HEK293T (cell line): ENCODE measurements around the gene COX6B2.
A peak's percentile ranks its signal among the peaks of the same experiment; 100 is the strongest.

Experiments used
- CTCF ChIA-PET: fragments of 350-600 bp; formaldehyde crosslinking; extraction: SDS; loops from one replicate; lab custom pipeline; 2021; ENCODE audit warnings: antibody characterized with exemption, inconsistent platforms; lab: Yijun Ruan, JAX
- POLR2A ChIA-PET: fragments of 350-600 bp; formaldehyde crosslinking; extraction: SDS; loops from one replicate; lab custom pipeline; 2020; ENCODE audit warnings: antibody characterized with exemption, inconsistent platforms; lab: Yijun Ruan, JAX
- DNase-seq: peaks from one replicate; pipeline ENCODE4 v3.0.0; 2012; ENCODE audit warnings: mixed read lengths; ENCODE audit errors: extremely low spot score
- ARNT ChIP-seq: fragments of 450-650 bp; IDR thresholded peaks from 2 replicates; pipeline ENCODE4 v1.6.1; 2017; ENCODE audit warnings: mild to moderate bottlenecking
- BHLHE40 ChIP-seq: fragments of 450-650 bp; IDR thresholded peaks from 2 replicates; pipeline ENCODE4 v1.6.1; 2016; ENCODE audit warnings: mild to moderate bottlenecking, moderate library complexity, borderline replicate concordance
- CTBP1 ChIP-seq: fragments of 450-650 bp; IDR thresholded peaks from 2 replicates; pipeline ENCODE4 v1.6.1; 2016; ENCODE audit warnings: borderline replicate concordance
- ELF4 ChIP-seq: fragments of 450-650 bp; IDR thresholded peaks from 2 replicates; pipeline ENCODE4 v1.6.1; 2017; ENCODE audit warnings: antibody characterized with exemption
- FOXA1 ChIP-seq: fragments of 450-650 bp; IDR thresholded peaks from 2 replicates; pipeline ENCODE4 v1.6.1; 2016; ENCODE audit warnings: mild to moderate bottlenecking
- FOXK2 ChIP-seq: fragments of 450-650 bp; IDR thresholded peaks from 2 replicates; pipeline ENCODE4 v1.6.1; 2016; ENCODE audit warnings: mild to moderate bottlenecking
- FOXM1 ChIP-seq: fragments of 450-650 bp; IDR thresholded peaks from 2 replicates; pipeline ENCODE4 v1.6.1; 2017; ENCODE audit warnings: mild to moderate bottlenecking, borderline replicate concordance
- HDGF ChIP-seq: fragments of 450-650 bp; IDR thresholded peaks from 2 replicates; pipeline ENCODE4 v1.6.1; 2017; ENCODE audit warnings: antibody characterized with exemption, borderline replicate concordance
- L3MBTL2 ChIP-seq: fragments of 450-650 bp; conservative IDR thresholded peaks from 2 replicates; pipeline ENCODE4 v1.6.1; 2016; ENCODE audit warnings: mild to moderate bottlenecking
- LEF1 ChIP-seq: fragments of 450-650 bp; IDR thresholded peaks from 2 replicates; pipeline ENCODE4 v1.6.1; 2017; ENCODE audit warnings: mild to moderate bottlenecking, borderline replicate concordance
- NFRKB ChIP-seq: fragments of 450-650 bp; IDR thresholded peaks from 2 replicates; pipeline ENCODE4 v1.6.1; 2016; ENCODE audit warnings: mild to moderate bottlenecking, moderate library complexity
- PKNOX1 ChIP-seq: fragments of 450-650 bp; IDR thresholded peaks from 2 replicates; pipeline ENCODE4 v1.6.1; 2016
- SP1 ChIP-seq: fragments of 450-650 bp; IDR thresholded peaks from 2 replicates; pipeline ENCODE4 v1.6.1; 2017
- SUZ12 ChIP-seq: fragments of 450-650 bp; IDR thresholded peaks from 2 replicates; pipeline ENCODE4 v1.6.1; 2016; ENCODE audit warnings: mild to moderate bottlenecking
- TARDBP ChIP-seq: fragments of 450-650 bp; IDR thresholded peaks from 2 replicates; pipeline ENCODE4 v1.6.1; 2016
- ZNF384 ChIP-seq: fragments of 450-650 bp; IDR thresholded peaks from 2 replicates; pipeline ENCODE4 v1.6.1; 2016

COX6B2 gene

GRCh38 chr19:55358493-55358892 is 4.0 kb upstream of the COX6B2 start:
- POLR2A ChIA-PET, result interaction anchor here (1.7 kb wide), 1 partner anchor 19 kb away, joined by 5 read pairs; the partner anchor contains the start of gene KMT5C
- CTCF ChIA-PET, result interaction anchor here (0.7 kb wide), 1 partner anchor 19 kb away, joined by 3 read pairs; the partner anchor contains the start of gene KMT5C
- DNase-seq, result no peak
- TF ChIP-seq ZNF384 (no peak), SP1 (no peak), TARDBP (no peak), SUZ12 (no peak), L3MBTL2 (no peak), ELF4 (no peak), HDGF (no peak), ARNT (no peak), FOXM1 (no peak), CTBP1 (no peak), FOXA1 (no peak), LEF1 (no peak), PKNOX1 (no peak), NFRKB (no peak), BHLHE40 (no peak), FOXK2 (no peak)

- ChIA-PET CTCF (no interaction called here), POLR2A (no interaction called here)
- DNase-seq, result no peak
- no peak for TF ChIP-seq L3MBTL2
- no peak for TF ChIP-seq SUZ12
- no peak for TF ChIP-seq PKNOX1
- no peak for TF ChIP-seq FOXM1
These were observed 798 bp upstream of the COX6B2 start for GRCh38 chr19:55355213-55355821.

- ChIA-PET CTCF (no interaction called here), POLR2A (interaction anchor here (0.9 to 2.0 kb wide), 3 partner anchors 13 to 32 kb away, joined by 3 to 5 read pairs (median 5); no protein-coding TSS in a partner anchor)
- no peak for TF ChIP-seq FOXM1
- TF ChIP-seq BHLHE40, result no peak
- TF ChIP-seq SP1, result peak; percentile 57
- TF ChIP-seq L3MBTL2, result peak; percentile 32; the same call in 1 of the 2 replicates
- peak; percentile 94 for DNase-seq
These were observed 469 bp downstream of the COX6B2 start for GRCh38 chr19:55353803-55354697.

GRCh38 chr19:55353356-55353802 is 1.1 kb downstream of the COX6B2 start:
- POLR2A ChIA-PET, result interaction anchor here (0.9 to 2.0 kb wide), 3 partner anchors 12 to 32 kb away, joined by 3 to 5 read pairs (median 5); no protein-coding TSS in a partner anchor
- TF ChIP-seq HDGF (no peak), ELF4 (no peak), L3MBTL2 (no peak), FOXA1 (no peak), BHLHE40 (no peak), FOXK2 (no peak), SUZ12 (no peak), LEF1 (no peak), FOXM1 (no peak), NFRKB (no peak)
- CTCF ChIA-PET, result no interaction called here
- DNase-seq, result no peak

GRCh38 chr19:55352549-55353145 is 1.9 kb downstream of the COX6B2 start:
- no peak for DNase-seq
- POLR2A ChIA-PET, result interaction anchor here (0.9 to 2.0 kb wide), 3 partner anchors 12 to 31 kb away, joined by 3 to 5 read pairs (median 5); no protein-coding TSS in a partner anchor
- CTCF ChIA-PET, result no interaction called here
- TF ChIP-seq ZNF384 (no peak), BHLHE40 (no peak), ELF4 (no peak), FOXM1 (no peak), CTBP1 (no peak), TARDBP (no peak)

GRCh38 chr19:55352040-55352439 is 2.5 kb downstream of the COX6B2 start:
- ChIA-PET CTCF (no interaction called here), POLR2A (interaction anchor here (2.0 kb wide), 1 partner anchor 11 kb away, joined by 5 read pairs; no protein-coding TSS in a partner anchor)
- DNase-seq, result no peak
- TF ChIP-seq FOXM1 (no peak), NFRKB (no peak), SP1 (no peak), BHLHE40 (no peak), FOXK2 (no peak)
